SU-DHL-6 (cell line): ENCODE results near the gene SEPTIN10.
"Not testable (repeated sequence)": the region's sequence is repeated elsewhere in the genome, so short reads cannot be mapped to it uniquely, and the experiment has no call there.

Experiments
- H2AFZ ChIP-seq: fragments of 200-600 bp; sonication (generic); 2 replicates; pipeline ENCODE4 v1.6.1; 2014; ENCODE audit warnings: low read depth, mild to moderate bottlenecking, moderate library complexity, mixed read lengths, antibody characterized with exemption, low read length; ENCODE audit not compliant: severe bottlenecking
- H3F3A ChIP-seq: fragments of 200-600 bp; shearing (Covaris generic); 2 replicates; pipeline ENCODE4 v1.6.0; 2016; ENCODE audit warnings: antibody characterized with exemption, mild to moderate bottlenecking; ENCODE audit not compliant: insufficient read depth
- H3K27ac ChIP-seq: fragments of 200-600 bp; sonication (generic); 2 replicates; pipeline ENCODE4 v1.5.1; 2016; ENCODE audit warnings: low read depth, mild to moderate bottlenecking, low read length, moderate library complexity, mixed read lengths
- H3K27me3 ChIP-seq: fragments of 200-600 bp; sonication (generic), shearing (Covaris generic); 2 replicates; pipeline ENCODE4 v1.6.0; 2014; ENCODE audit warnings: mild to moderate bottlenecking, low read length
- H3K36me3 ChIP-seq: fragments of 200-600 bp; sonication (generic); 2 replicates; pipeline ENCODE4 v1.6.1; 2014; ENCODE audit warnings: mild to moderate bottlenecking, low read length, mixed read lengths
- H3K4me2 ChIP-seq: fragments of 300-600, 200-600 bp; shearing (Covaris generic), sonication (generic); 2 replicates; pipeline ENCODE4 v1.6.0; 2014; ENCODE audit warnings: low read length, low read depth, mild to moderate bottlenecking; ENCODE audit not compliant: poor library complexity, severe bottlenecking
- H3K4me3 ChIP-seq: fragments of 200-600 bp; sonication (generic); 2 replicates; pipeline ENCODE4 v1.5.1; 2014; ENCODE audit warnings: antibody characterized with exemption, low read length, mild to moderate bottlenecking, mixed read lengths; ENCODE audit not compliant: insufficient read depth, poor library complexity, severe bottlenecking
- H3K79me2 ChIP-seq: fragments of 200-600 bp; sonication (generic); 2 replicates; pipeline ENCODE4 v1.6.1; 2014; ENCODE audit warnings: mild to moderate bottlenecking, low read length, moderate library complexity; ENCODE audit not compliant: insufficient read depth
- H3K9ac ChIP-seq: fragments of 200-600 bp; sonication (generic); 2 replicates; pipeline ENCODE4 v1.7.0; 2014; ENCODE audit warnings: mild to moderate bottlenecking, low read length
- H3K9me2 ChIP-seq: fragments of 200-600 bp; sonication (generic); replicated peaks from 2 replicates; pipeline ENCODE4 v1.6.1; 2014; ENCODE audit warnings: low read length; ENCODE audit not compliant: insufficient read depth
- H3K9me3 ChIP-seq: fragments of 200-600 bp; sonication (generic); 2 replicates; pipeline ENCODE4 v1.6.1; 2014; ENCODE audit warnings: low read length, mixed read lengths; ENCODE audit not compliant: insufficient read depth
- H4K20me1 ChIP-seq: fragments of 200-600 bp; sonication (generic); 2 replicates; pipeline ENCODE4 v1.6.1; 2014; ENCODE audit warnings: low read depth, mild to moderate bottlenecking, antibody characterized with exemption, low read length, moderate library complexity, mixed read lengths
- EZH2phosphoT487 ChIP-seq: fragments of 200-600 bp; sonication (generic), shearing (Covaris generic); conservative IDR thresholded peaks from 2 replicates; pipeline ENCODE4 v1.6.1; 2018; ENCODE audit warnings: mild to moderate bottlenecking, antibody characterized with exemption, low read length, moderate library complexity, mixed read lengths
- TF ChIP-seq, protein P1 (sequence below): fragments of 200-600 bp; sonication (generic); IDR thresholded peaks from one replicate; pipeline ENCODE4 v1.5.1; 2017; ENCODE audit warnings: antibody characterized with exemption, mild to moderate bottlenecking, low read length, moderate library complexity; ENCODE audit not compliant: insufficient read depth, poor library complexity, severe bottlenecking

The SEPTIN10 gene

DNA sequence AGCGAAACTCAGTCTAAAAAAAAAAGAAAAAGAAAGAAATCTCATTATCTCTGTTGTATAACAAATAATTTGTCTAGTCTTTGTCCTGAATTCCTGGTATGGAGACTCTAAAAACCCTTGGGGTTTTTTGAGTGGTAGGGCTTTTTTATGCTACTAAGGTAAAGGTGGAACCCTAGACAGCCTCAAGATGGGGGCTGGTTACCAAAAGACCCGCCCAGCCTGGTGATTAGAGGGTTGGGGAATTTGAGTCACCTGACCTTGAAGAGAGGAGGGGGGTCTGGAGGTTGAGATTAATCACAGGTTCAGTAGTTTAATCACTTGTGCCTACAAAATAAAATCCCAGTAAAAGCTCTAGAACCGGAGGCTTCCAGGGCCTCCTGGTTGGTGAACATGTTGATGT lies 18.0 kb upstream of the SEPTIN10 start:
- no peaks in the 10 kb centered on the region for H3K27me3 ChIP-seq
- H3K36me3 ChIP-seq, result no peaks in the 10 kb centered on the region
- no peak overlapping the region for H2AFZ ChIP-seq

DNA sequence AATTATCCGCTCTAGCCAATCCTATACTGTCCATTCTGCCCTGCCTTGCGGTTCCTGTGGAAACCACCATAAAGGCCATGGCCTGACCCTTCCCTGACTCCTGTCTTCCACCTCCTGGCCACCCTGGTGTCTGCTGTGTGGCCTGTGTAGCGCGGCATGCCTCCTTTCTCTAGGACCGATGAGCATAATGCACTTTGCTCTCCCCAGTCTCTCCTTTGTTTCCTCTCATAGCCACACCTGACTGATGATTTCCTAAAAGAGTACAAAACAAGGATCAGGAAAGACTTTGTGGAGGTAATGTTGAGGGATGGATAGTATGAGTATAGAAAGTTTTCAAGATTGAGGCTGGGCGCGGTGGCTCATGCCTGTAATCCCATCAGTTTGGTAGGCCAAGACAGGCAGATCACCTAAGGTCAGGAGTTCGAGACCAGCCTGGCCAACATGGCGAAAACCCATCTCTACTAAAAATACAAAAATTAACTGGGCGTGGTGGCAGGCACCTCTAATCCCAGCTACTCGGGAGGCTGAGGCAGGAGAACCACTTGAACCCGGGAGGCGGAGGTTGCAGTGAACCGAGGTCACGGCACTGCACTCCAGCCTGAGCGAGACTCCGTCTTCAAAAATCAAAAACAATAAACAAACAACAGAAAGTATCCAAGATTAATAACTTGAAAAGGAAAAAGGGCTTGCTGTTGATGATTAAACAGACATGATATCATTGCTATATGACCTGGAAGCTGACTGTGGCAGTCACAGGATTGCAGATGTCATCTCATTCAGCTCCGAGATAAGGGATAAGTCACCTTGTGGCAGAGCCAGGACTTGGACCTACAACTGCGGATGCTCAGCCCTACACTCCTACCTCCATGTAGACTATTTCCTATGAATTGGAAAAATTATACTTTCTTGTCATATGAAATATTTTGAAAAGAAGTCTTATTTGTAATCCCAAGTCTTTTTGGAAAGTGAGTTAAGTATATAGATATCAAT lies 17.0 kb upstream of the SEPTIN10 start:
- no peaks in the 10 kb centered on the region for H3K36me3 ChIP-seq

More for the DNA sequence above, 18.0 kb upstream of the SEPTIN10 start:
- H3K9me2 ChIP-seq, result no peaks in the 10 kb centered on the region
- H4K20me1 ChIP-seq, result no peaks in the 10 kb centered on the region
- no peaks in the 10 kb centered on the region for H3K9me3 ChIP-seq
- H3K4me3 ChIP-seq, result no peak overlapping the region
- no peak overlapping the region for H3K4me2 ChIP-seq
- no peak overlapping the region for H3K27ac ChIP-seq
- TF ChIP-seq EZH2phosphoT487, result no peak
- H3F3A ChIP-seq, result no peaks in the 10 kb centered on the region
- H3K79me2 ChIP-seq, result no peaks in the 10 kb centered on the region
- H3K9ac ChIP-seq, result no peak overlapping the region

DNA sequence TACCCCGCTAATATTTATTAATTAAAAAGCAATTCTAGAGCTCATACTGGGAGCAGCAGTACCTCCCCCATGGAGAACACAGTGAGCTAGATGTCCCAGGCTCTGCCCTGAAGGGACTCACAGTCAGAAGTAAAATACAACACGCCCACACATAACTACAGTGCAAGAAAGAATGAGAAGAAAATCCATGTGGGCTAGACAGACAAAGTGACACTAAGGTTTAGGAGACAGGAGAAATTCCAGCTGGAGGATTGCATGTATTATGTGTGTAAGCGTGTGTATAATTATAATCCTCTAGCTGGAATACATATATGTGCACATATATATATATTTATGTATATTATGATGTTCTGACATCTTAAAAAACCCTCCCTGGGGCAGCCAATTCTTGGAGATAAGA lies 16.1 kb upstream of the SEPTIN10 start:
- H3K9ac ChIP-seq, result no peak overlapping the region
- H3K9me2 ChIP-seq, result no peaks in the 10 kb centered on the region
- no peaks in the 10 kb centered on the region for H3K36me3 ChIP-seq
- no peaks in the 10 kb centered on the region for H3K27me3 ChIP-seq
- no peak overlapping the region for H3K4me2 ChIP-seq
- H3F3A ChIP-seq, result no peaks in the 10 kb centered on the region
- H3K79me2 ChIP-seq, result no peaks in the 10 kb centered on the region
- no peak overlapping the region for H3K4me3 ChIP-seq
- TF ChIP-seq, protein P1, sequence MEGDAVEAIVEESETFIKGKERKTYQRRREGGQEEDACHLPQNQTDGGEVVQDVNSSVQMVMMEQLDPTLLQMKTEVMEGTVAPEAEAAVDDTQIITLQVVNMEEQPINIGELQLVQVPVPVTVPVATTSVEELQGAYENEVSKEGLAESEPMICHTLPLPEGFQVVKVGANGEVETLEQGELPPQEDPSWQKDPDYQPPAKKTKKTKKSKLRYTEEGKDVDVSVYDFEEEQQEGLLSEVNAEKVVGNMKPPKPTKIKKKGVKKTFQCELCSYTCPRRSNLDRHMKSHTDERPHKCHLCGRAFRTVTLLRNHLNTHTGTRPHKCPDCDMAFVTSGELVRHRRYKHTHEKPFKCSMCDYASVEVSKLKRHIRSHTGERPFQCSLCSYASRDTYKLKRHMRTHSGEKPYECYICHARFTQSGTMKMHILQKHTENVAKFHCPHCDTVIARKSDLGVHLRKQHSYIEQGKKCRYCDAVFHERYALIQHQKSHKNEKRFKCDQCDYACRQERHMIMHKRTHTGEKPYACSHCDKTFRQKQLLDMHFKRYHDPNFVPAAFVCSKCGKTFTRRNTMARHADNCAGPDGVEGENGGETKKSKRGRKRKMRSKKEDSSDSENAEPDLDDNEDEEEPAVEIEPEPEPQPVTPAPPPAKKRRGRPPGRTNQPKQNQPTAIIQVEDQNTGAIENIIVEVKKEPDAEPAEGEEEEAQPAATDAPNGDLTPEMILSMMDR, result no peak
- TF ChIP-seq EZH2phosphoT487, result no peak
- no peak overlapping the region for H3K27ac ChIP-seq
- no peak overlapping the region for H2AFZ ChIP-seq
- H4K20me1 ChIP-seq, result no peaks in the 10 kb centered on the region
- H3K9me3 ChIP-seq, result no peaks in the 10 kb centered on the region

More for the DNA sequence above, 17.0 kb upstream of the SEPTIN10 start:
- Histone ChIP-seq H3K9me3 (no peaks in the 10 kb centered on the region), H3K4me3 (no peak overlapping the region), H4K20me1 (no peaks in the 10 kb centered on the region), H3K9ac (no peak overlapping the region), H2AFZ (no peak overlapping the region), H3K4me2 (no peak overlapping the region), H3K79me2 (no peaks in the 10 kb centered on the region), H3K27ac (no peak overlapping the region), H3F3A (no peaks in the 10 kb centered on the region), H3K27me3 (no peaks in the 10 kb centered on the region), H3K9me2 (no peaks in the 10 kb centered on the region)
- TF ChIP-seq, protein P1, result no peak
- no peak for TF ChIP-seq EZH2phosphoT487

DNA sequence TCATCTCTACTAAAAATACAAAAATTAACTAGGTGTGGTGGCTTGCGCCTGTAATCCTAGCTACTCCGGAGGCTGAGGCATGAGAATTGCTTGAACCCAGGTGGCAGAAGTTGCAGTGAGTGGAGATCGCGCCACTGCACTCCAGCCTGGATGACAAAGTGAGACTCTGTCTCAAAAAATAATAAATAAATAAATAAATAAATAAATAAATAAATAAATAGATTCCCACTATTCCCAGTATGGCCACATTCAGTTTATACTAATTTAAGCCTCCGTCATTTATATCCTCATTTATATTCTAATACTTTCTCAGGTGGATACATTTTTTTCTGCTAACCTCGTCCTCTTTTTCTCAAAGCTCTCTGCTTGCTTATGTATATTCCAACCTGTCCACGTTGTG lies 14.6 kb upstream of the SEPTIN10 start:
- not testable (repeated sequence) for H3K36me3 ChIP-seq, H3K9ac ChIP-seq

More for the DNA sequence above, 14.6 kb upstream of the SEPTIN10 start:
- H3K4me3 ChIP-seq, H3K27ac ChIP-seq, H3K4me2 ChIP-seq, H3F3A ChIP-seq, H3K9me3 ChIP-seq, H4K20me1 ChIP-seq, H3K79me2 ChIP-seq, H2AFZ ChIP-seq, H3K9me2 ChIP-seq, H3K27me3 ChIP-seq: not testable (repeated sequence)
